GM12873 (cell line): Measurements from ENCODE around the gene FAM234B.

Source experiments
- CTCF ChIP-seq: IDR thresholded peaks from 2 replicates; pipeline ENCODE4 v1.5.1; 2012; ENCODE audit warnings: low read depth, mild to moderate bottlenecking, moderate library complexity, low read length, control low read depth; ENCODE audit not compliant: insufficient read depth; ENCODE audit errors: missing control alignments

FAM234B gene

GRCh38 chr12:13088496-13088895 is 44.3 kb downstream of the FAM234B start:
- no peak for TF ChIP-seq CTCF

- no peak for TF ChIP-seq CTCF
Measured at GRCh38 chr12:13090054-13090453, 45.9 kb downstream of the FAM234B start.

GRCh38 chr12:13091832-13092231 is 47.7 kb downstream of the FAM234B start:
- no peak for TF ChIP-seq CTCF

- no peak for TF ChIP-seq CTCF
Measured at GRCh38 chr12:13093191-13093847, 49.1 kb downstream of the FAM234B start.

- no peak for TF ChIP-seq CTCF
Measured at GRCh38 chr12:13093848-13094220, 49.7 kb downstream of the FAM234B start.

- no peak for TF ChIP-seq CTCF
Measured at GRCh38 chr12:13094367-13094766, 50.2 kb downstream of the FAM234B start.

- TF ChIP-seq CTCF: no peak
Measured at GRCh38 chr12:13095266-13095995, 51.2 kb downstream of the FAM234B start.
